ENCODE measurements around the gene GDPD5.

The GDPD5 gene

GRCh38 chr11:75487365-75487764 is 38.4 kb downstream of the GDPD5 start:
- DNase-seq = no peak

- no peak for DNase-seq
Measured at GRCh38 chr11:75485742-75486141, 40.0 kb downstream of the GDPD5 start.

GRCh38 chr11:75482931-75483469 is 42.7 kb downstream of the GDPD5 start:
- DNase-seq = no peak

- DNase-seq = no peak
Measured at GRCh38 chr11:75481922-75482606, 43.7 kb downstream of the GDPD5 start.

- DNase-seq = no peak
Measured at GRCh38 chr11:75481223-75481921, 44.4 kb downstream of the GDPD5 start.

- no peak for DNase-seq
Measured at GRCh38 chr11:75480185-75481175, 45.3 kb downstream of the GDPD5 start.

GRCh38 chr11:75479597-75480145 is 46.1 kb downstream of the GDPD5 start:
- no peak for DNase-seq

GRCh38 chr11:75478783-75479596 is 46.8 kb downstream of the GDPD5 start:
- DNase-seq = no peak

- DNase-seq = no peak
Measured at GRCh38 chr11:75477614-75477935, 48.2 kb downstream of the GDPD5 start.

- no peak for DNase-seq
Measured at GRCh38 chr11:75476739-75477613, 48.8 kb downstream of the GDPD5 start.

- DNase-seq = no peak
Measured at GRCh38 chr11:75475767-75476650, 49.7 kb downstream of the GDPD5 start.

- DNase-seq = no peak
Measured at GRCh38 chr11:75474878-75475766, 50.6 kb downstream of the GDPD5 start.

- no peak for DNase-seq
Measured at GRCh38 chr11:75474240-75474639, 51.5 kb downstream of the GDPD5 start.

GRCh38 chr11:75473684-75474083 is 52.1 kb downstream of the GDPD5 start:
- no peak for DNase-seq

GRCh38 chr11:75472081-75472732 is 53.5 kb downstream of the GDPD5 start:
- DNase-seq = peak; percentile 21

- no peak for DNase-seq
Measured at GRCh38 chr11:75471176-75471973, 54.4 kb downstream of the GDPD5 start.

GRCh38 chr11:75470476-75471080 is 55.2 kb downstream of the GDPD5 start:
- no peak for DNase-seq
